ENCODE measurements around the gene CHAC2.

Gene CHAC2

DNA sequence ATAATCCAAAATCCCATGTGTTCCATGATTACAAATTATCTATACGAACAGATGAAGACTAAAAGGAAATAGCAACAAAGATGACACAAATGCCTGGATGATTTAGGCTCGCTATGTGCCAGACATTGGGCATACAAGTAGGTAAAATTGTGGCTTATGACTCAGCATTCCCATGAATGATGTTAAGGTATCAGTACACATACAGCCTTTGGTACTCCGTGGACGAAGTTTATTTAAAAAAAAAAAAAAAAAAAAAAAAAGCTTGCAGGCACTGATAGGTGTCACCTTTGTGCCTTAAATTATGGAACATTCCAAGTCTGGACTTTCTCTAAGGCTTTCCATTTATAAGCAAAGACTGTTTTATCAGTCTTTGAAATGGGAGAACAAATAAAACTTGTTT lies 2.7 kb downstream of the CHAC2 start:
- no peak overlapping the region for H3K4me3 ChIP-seq (ENCODE audit: insufficient read depth, low read length, poor library complexity, severe bottlenecking)
- peaks cover 46% of the 10 kb centered on the region for H3F3A ChIP-seq (ENCODE audit: insufficient read depth)
- H3K4me2 ChIP-seq (ENCODE audit: low read depth, low read length, poor library complexity, severe bottlenecking) = peak overlapping the region; percentile 92
- no peaks in the 10 kb centered on the region for H3K27me3 ChIP-seq (ENCODE audit: low read length)
- no peak overlapping the region for H3K9ac ChIP-seq (ENCODE audit: low read length)
- TF ChIP-seq, protein P1, sequence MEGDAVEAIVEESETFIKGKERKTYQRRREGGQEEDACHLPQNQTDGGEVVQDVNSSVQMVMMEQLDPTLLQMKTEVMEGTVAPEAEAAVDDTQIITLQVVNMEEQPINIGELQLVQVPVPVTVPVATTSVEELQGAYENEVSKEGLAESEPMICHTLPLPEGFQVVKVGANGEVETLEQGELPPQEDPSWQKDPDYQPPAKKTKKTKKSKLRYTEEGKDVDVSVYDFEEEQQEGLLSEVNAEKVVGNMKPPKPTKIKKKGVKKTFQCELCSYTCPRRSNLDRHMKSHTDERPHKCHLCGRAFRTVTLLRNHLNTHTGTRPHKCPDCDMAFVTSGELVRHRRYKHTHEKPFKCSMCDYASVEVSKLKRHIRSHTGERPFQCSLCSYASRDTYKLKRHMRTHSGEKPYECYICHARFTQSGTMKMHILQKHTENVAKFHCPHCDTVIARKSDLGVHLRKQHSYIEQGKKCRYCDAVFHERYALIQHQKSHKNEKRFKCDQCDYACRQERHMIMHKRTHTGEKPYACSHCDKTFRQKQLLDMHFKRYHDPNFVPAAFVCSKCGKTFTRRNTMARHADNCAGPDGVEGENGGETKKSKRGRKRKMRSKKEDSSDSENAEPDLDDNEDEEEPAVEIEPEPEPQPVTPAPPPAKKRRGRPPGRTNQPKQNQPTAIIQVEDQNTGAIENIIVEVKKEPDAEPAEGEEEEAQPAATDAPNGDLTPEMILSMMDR (IDR thresholded peaks at IDR 0.05; ENCODE audit: insufficient read depth, low read length, poor library complexity, severe bottlenecking) = no peak
- no peak for TF ChIP-seq EZH2phosphoT487 (conservative IDR thresholded peaks at IDR 0.05; ENCODE audit: low read length)
- H3K36me3 ChIP-seq (ENCODE audit: low read length) = peaks cover 18% of the 10 kb centered on the region
- no peaks in the 10 kb centered on the region for H3K9me2 ChIP-seq (replicated peaks; ENCODE audit: insufficient read depth, low read length)
- peak overlapping the region; percentile 6; the same call in 1 of the 2 replicates for H3K27ac ChIP-seq (ENCODE audit: low read depth, low read length)
- peaks cover 43% of the 10 kb centered on the region for H3K79me2 ChIP-seq (ENCODE audit: insufficient read depth, low read length)
- no peak overlapping the region for H2AFZ ChIP-seq (ENCODE audit: low read depth, low read length, severe bottlenecking)
- H4K20me1 ChIP-seq (ENCODE audit: low read depth, low read length) = no peaks in the 10 kb centered on the region
- H3K9me3 ChIP-seq (ENCODE audit: insufficient read depth, low read length) = no peaks in the 10 kb centered on the region

DNA sequence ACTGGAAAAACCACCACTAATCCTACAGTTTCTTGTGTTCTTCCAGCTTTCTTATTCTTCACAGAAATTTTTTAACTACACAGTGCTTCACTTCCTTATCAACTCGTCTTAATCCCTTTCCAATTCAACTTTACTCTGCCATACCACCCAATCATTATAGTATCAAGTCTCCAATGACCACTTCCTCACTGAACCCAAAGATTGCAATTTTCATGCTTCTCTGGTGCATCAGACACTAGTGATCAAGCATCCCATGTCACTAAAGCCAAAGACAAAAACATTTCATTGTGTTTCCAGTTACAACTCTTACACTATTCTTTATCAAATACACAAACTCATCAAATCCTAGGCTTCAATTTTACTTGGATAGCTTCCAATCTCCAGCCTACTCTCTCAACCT lies 9.5 kb downstream of the CHAC2 start:
- Histone ChIP-seq H3K9me2 (replicated peaks; ENCODE audit: insufficient read depth, low read length) (no peaks in the 10 kb centered on the region), H2AFZ (ENCODE audit: low read depth, low read length, severe bottlenecking) (no peak overlapping the region), H3F3A (ENCODE audit: insufficient read depth) (peaks cover 37% of the 10 kb centered on the region), H3K27me3 (ENCODE audit: low read length) (no peaks in the 10 kb centered on the region), H3K36me3 (ENCODE audit: low read length) (peaks cover 29% of the 10 kb centered on the region), H3K4me2 (ENCODE audit: low read depth, low read length, poor library complexity, severe bottlenecking) (no peak overlapping the region), H3K79me2 (ENCODE audit: insufficient read depth, low read length) (peaks cover 71% of the 10 kb centered on the region), H3K9me3 (ENCODE audit: insufficient read depth, low read length) (no peaks in the 10 kb centered on the region), H3K4me3 (ENCODE audit: insufficient read depth, low read length, poor library complexity, severe bottlenecking) (no peak overlapping the region), H3K9ac (ENCODE audit: low read length) (no peak overlapping the region), H4K20me1 (ENCODE audit: low read depth, low read length) (no peaks in the 10 kb centered on the region), H3K27ac (ENCODE audit: low read depth, low read length) (no peak overlapping the region)
- TF ChIP-seq, protein P1 (IDR thresholded peaks at IDR 0.05; ENCODE audit: insufficient read depth, low read length, poor library complexity, severe bottlenecking) = no peak
- no peak for TF ChIP-seq EZH2phosphoT487 (conservative IDR thresholded peaks at IDR 0.05; ENCODE audit: low read length)

DNA sequence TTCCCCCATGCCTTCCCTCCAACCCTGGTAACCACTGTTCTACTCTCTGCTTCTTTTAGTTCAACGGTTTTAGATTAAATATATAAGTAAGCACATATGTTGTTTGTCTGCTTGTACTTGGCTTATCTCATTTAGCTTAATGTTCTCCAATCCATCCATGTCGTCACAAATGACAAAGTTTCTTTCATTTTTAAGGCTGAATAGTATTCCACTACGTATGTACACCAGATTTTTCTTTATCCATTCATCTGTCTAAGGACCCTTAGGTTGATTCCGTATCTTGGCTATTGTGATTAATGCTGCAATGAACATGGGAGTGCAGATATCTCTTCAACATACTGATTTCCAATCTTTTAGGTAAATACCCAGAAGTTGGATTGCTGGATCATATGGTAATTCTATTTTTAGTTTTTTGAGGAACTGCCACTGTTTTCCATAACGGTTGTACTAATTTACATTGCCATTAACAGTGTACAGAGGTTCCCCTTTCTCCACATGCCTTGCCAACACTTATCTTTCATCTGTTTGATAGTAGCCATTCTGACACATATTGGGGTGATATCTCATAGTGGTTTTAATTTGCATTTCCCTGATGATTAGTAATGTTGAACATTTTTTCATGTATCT lies 11.0 kb downstream of the CHAC2 start:
- no peaks in the 10 kb centered on the region for H3K27me3 ChIP-seq (ENCODE audit: low read length)
- no peak overlapping the region for H3K9ac ChIP-seq (ENCODE audit: low read length)
- H3K4me3 ChIP-seq (ENCODE audit: insufficient read depth, low read length, poor library complexity, severe bottlenecking) = no peak overlapping the region
- H3F3A ChIP-seq (ENCODE audit: insufficient read depth) = peaks cover 29% of the 10 kb centered on the region
- H3K9me3 ChIP-seq (ENCODE audit: insufficient read depth, low read length) = no peaks in the 10 kb centered on the region
- peaks cover 80% of the 10 kb centered on the region for H3K79me2 ChIP-seq (ENCODE audit: insufficient read depth, low read length)
- H3K36me3 ChIP-seq (ENCODE audit: low read length) = peaks cover 22% of the 10 kb centered on the region
- no peak overlapping the region for H3K27ac ChIP-seq (ENCODE audit: low read depth, low read length)
- H3K4me2 ChIP-seq (ENCODE audit: low read depth, low read length, poor library complexity, severe bottlenecking) = no peak overlapping the region
- TF ChIP-seq, protein P1 (IDR thresholded peaks at IDR 0.05; ENCODE audit: insufficient read depth, low read length, poor library complexity, severe bottlenecking) = no peak
- TF ChIP-seq EZH2phosphoT487 (conservative IDR thresholded peaks at IDR 0.05; ENCODE audit: low read length) = no peak
- no peak overlapping the region for H2AFZ ChIP-seq (ENCODE audit: low read depth, low read length, severe bottlenecking)
- no peaks in the 10 kb centered on the region for H3K9me2 ChIP-seq (replicated peaks; ENCODE audit: insufficient read depth, low read length)
- H4K20me1 ChIP-seq (ENCODE audit: low read depth, low read length) = no peaks in the 10 kb centered on the region
